ENCODE results near the gene TIMM9.

Gene TIMM9

GRCh38 chr14:58427281-58428117 lies at the start of gene TIMM9, which contains the start of gene KIAA0586:
Gene TIMM9 (minus strand): TSS chr14:58427531. CDS start chr14:58411945, 15,586 bp downstream.
Gene KIAA0586 (plus strand): TSS chr14:58427719. CDS start chr14:58428265, 546 bp downstream.
- Histone ChIP-seq H3K4me3 (peak within 1 kb of the TSS; percentile 85 to 89), H3K27me3 (no peaks in the 10 kb centered on the region), H3K27ac (peak within 1 kb of the TSS; percentile 88 to 91), H3K9me3 (no peaks in the 10 kb centered on the region), H3K36me3 (peaks cover 0 to 26% (median 14%) of the 10 kb centered on the region in 3 donors), H3K4me1 (peaks cover 0 to 35% (median 25%) of the 10 kb centered on the region in 4 donors)
- TF ChIP-seq CTCF (IDR thresholded peaks at IDR 0.05): no peak
- intact Hi-C loops (cut with DNase I; ENCODE audit: low total_unique reads): no loop called here
- DNase-seq: peak; percentile 97 to 98

GRCh38 chr14:58476320-58476719 lies 49.0 kb upstream of the TIMM9 start:
- TF ChIP-seq CTCF (IDR thresholded peaks at IDR 0.05): no peak
- no peak for DNase-seq
- no peaks in the 10 kb centered on the region for H3K27me3 ChIP-seq
- no peaks in the 10 kb centered on the region for H3K4me1 ChIP-seq
- no peak overlapping the region for H3K4me3 ChIP-seq
- intact Hi-C loops (cut with DNase I; ENCODE audit: low total_unique reads): no loop called here
- peaks cover 19 to 44% (median 30%) of the 10 kb centered on the region in 3 donors for H3K36me3 ChIP-seq
- no peaks in the 10 kb centered on the region for H3K9me3 ChIP-seq
- H3K27ac ChIP-seq: no peak overlapping the region

- peaks cover 38 to 48% (median 44%) of the 10 kb centered on the region in 3 donors for H3K36me3 ChIP-seq
- no peak for TF ChIP-seq CTCF (IDR thresholded peaks at IDR 0.05)
- no peaks in the 10 kb centered on the region for H3K4me1 ChIP-seq
- H3K27ac ChIP-seq: no peak overlapping the region
- H3K9me3 ChIP-seq: no peaks in the 10 kb centered on the region
- no peak for DNase-seq
- no peaks in the 10 kb centered on the region for H3K27me3 ChIP-seq
- intact Hi-C loops (cut with DNase I; ENCODE audit: low total_unique reads): no loop called here
- no peak overlapping the region for H3K4me3 ChIP-seq
These were observed 42.0 kb upstream of the TIMM9 start for GRCh38 chr14:58469309-58469708.

- no peaks in the 10 kb centered on the region for H3K4me1 ChIP-seq
- DNase-seq: no peak
- no peaks in the 10 kb centered on the region for H3K9me3 ChIP-seq
- peaks cover 44 to 60% (median 47%) of the 10 kb centered on the region in 3 donors for H3K36me3 ChIP-seq
- H3K4me3 ChIP-seq: no peak overlapping the region
- no peak for TF ChIP-seq CTCF (IDR thresholded peaks at IDR 0.05)
- H3K27me3 ChIP-seq: no peaks in the 10 kb centered on the region
- no peak overlapping the region for H3K27ac ChIP-seq
- intact Hi-C loops (cut with DNase I; ENCODE audit: low total_unique reads): no loop called here
These were observed 40.2 kb upstream of the TIMM9 start for GRCh38 chr14:58467575-58467974.

- no peaks in the 10 kb centered on the region for H3K9me3 ChIP-seq
- DNase-seq: no peak
- H3K4me1 ChIP-seq: no peaks in the 10 kb centered on the region
- intact Hi-C loops (cut with DNase I; ENCODE audit: low total_unique reads): no loop called here
- H3K27ac ChIP-seq: no peak overlapping the region
- peaks cover 45 to 69% (median 49%) of the 10 kb centered on the region in 3 donors for H3K36me3 ChIP-seq
- no peak for TF ChIP-seq CTCF (IDR thresholded peaks at IDR 0.05)
- no peak overlapping the region for H3K4me3 ChIP-seq
- H3K27me3 ChIP-seq: no peaks in the 10 kb centered on the region
These were observed 39.1 kb upstream of the TIMM9 start for GRCh38 chr14:58466459-58466858.
